ENCODE results near the gene ACOX2.

DNA sequence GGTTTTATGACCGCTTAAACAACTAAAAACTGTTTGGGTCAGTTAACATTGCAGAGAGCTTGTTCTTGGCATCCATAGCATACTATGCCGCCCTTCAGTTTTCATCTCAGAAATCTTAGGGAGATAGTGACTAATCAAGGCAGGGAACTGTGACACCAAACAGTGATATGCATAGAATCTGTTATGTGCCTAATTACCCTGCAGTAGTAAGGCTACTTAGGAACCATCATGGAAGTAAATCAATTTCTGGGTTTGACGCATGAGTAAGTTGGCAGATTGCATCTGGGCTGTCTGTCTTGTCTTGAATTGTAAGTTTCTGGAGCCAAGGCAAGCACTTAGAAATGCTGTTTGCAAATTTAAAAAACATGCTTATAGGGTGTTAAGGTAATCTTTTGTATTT lies 22.6 kb downstream of the ACOX2 start:
- TF ChIP-seq, protein P1, sequence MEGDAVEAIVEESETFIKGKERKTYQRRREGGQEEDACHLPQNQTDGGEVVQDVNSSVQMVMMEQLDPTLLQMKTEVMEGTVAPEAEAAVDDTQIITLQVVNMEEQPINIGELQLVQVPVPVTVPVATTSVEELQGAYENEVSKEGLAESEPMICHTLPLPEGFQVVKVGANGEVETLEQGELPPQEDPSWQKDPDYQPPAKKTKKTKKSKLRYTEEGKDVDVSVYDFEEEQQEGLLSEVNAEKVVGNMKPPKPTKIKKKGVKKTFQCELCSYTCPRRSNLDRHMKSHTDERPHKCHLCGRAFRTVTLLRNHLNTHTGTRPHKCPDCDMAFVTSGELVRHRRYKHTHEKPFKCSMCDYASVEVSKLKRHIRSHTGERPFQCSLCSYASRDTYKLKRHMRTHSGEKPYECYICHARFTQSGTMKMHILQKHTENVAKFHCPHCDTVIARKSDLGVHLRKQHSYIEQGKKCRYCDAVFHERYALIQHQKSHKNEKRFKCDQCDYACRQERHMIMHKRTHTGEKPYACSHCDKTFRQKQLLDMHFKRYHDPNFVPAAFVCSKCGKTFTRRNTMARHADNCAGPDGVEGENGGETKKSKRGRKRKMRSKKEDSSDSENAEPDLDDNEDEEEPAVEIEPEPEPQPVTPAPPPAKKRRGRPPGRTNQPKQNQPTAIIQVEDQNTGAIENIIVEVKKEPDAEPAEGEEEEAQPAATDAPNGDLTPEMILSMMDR (conservative IDR thresholded peaks at IDR 0.05; ENCODE audit: low read length) = no peak
- TF ChIP-seq EZH2phosphoT487 (IDR thresholded peaks at IDR 0.05; ENCODE audit: borderline replicate concordance) = no peak
